ENCODE data around the gene PANX2. TPM values are rescaled to one million over a fixed set of nuclear protein-coding genes. Genes with fewer than 3 reads are reported as not detected.

PANX2 gene
- total and polyA plus RNA-seq, 2 of the 4 experiments (the other 2 are of a cell fraction), result 0.18 to 1.7 TPM

- TF ChIP-seq NFE2L2 (IDR thresholded peaks at IDR 0.05; ENCODE audit: low read depth, low read length), result no peak
- no peak for TF ChIP-seq MAZ (IDR thresholded peaks at IDR 0.05; ENCODE audit: borderline replicate concordance, low read depth, low read length)
- no peak for TF ChIP-seq MAFK (IDR thresholded peaks at IDR 0.05; ENCODE audit: low read depth, low read length)
These were observed at the start of gene PANX2 (continued) for GRCh38 chr22:50170453-50171318.

GRCh38 chr22:50121202-50121740, 49.3 kb upstream of the PANX2 start:
- CTCF ChIA-PET, result no interaction called here

More at GRCh38 chr22:50121202-50121740, 49.3 kb upstream of the PANX2 start:
- Histone ChIP-seq H3K18ac (ENCODE audit: low read depth, low read length) (no peak overlapping the region), H3K4me2 (ENCODE audit: low read depth, low read length) (no peak overlapping the region), H3K4me3 (ENCODE audit: insufficient read depth, low read depth, low read length) (no peak overlapping the region), H3K36me3 (ENCODE audit: control insufficient read depth, insufficient read depth, low read length) (peaks cover 12% of the 10 kb centered on the region; the same call in 1 of the 2 replicates), H3K4me1 (ENCODE audit: control insufficient read depth, insufficient read depth, low read length) (peaks cover 11% of the 10 kb centered on the region), H2AFZ (replicated peaks; ENCODE audit: low read length, poor library complexity) (no peak overlapping the region), H4K8ac (ENCODE audit: low read depth in 2 of 2, low read length in 2 of 2) (no peak overlapping the region), H4K20me1 (ENCODE audit: insufficient read depth, low read length) (no peaks in the 10 kb centered on the region), H3K9ac (ENCODE audit: low read depth, low read length) (no peak overlapping the region), H3K23ac (ENCODE audit: low read depth, low read length) (no peak overlapping the region), H3K56ac (ENCODE audit: extremely low read depth, insufficient read depth, low read length) (no peak overlapping the region), H3K14ac (replicated peaks; ENCODE audit: low read depth, low read length) (no peak overlapping the region), H3K9me3 (ENCODE audit: control insufficient read depth, insufficient read depth, low read length) (peaks cover 6% of the 10 kb centered on the region), H3K9me1 (ENCODE audit: insufficient read depth, low read length) (peaks cover 6% of the 10 kb centered on the region), H3K4ac (ENCODE audit: low read depth, low read length) (no peak overlapping the region), H2AK9ac (replicated peaks; ENCODE audit: low read depth, low read length, poor library complexity) (no peak overlapping the region), H2AK5ac (ENCODE audit: low read depth, low read length) (no peak overlapping the region), H4K5ac (ENCODE audit: low read depth, low read length) (no peak overlapping the region), H4K91ac (ENCODE audit: insufficient read depth, low read depth, low read length) (no peak overlapping the region), H3K27me3 (ENCODE audit: control insufficient read depth, insufficient read depth, low read length) (no peaks in the 10 kb centered on the region), H2BK15ac (ENCODE audit: low read depth, low read length) (no peak overlapping the region), H2BK5ac (ENCODE audit: low read depth, low read length, poor library complexity, severe bottlenecking) (no peak overlapping the region), H3K79me1 (ENCODE audit: low read depth in 1 of 2, low read length in 2 of 2) (peaks cover 0 to 3% of the 10 kb centered on the region in 2 experiments; a peak in 1 of 4 replicates), H2BK120ac (ENCODE audit: low read depth, low read length) (no peak overlapping the region), H3K27ac (ENCODE audit: insufficient read depth, low read length) (no peak overlapping the region), H2BK20ac (ENCODE audit: low read depth, low read length) (no peak overlapping the region)
- intact Hi-C loops (cut with micrococcal nuclease), result no loop called here
- WGBS, 2 experiments (ENCODE audit: extremely low coverage in 2 of 2, insufficient read length in 1 of 2), result no CpG with 5 or more reads among the region's 11 CpGs
- dilution Hi-C loops (cut with HindIII; ENCODE audit: low sequenced_read_pairs, unreplicated experiment), result no loop called here
- ATAC-seq (ENCODE audit: low read depth) (no peak), DNase-seq (no peak)
- in situ Hi-C loops (cut with MboI; ENCODE audit: low sequenced_read_pairs), result no loop called here
- TF ChIP-seq FOS (IDR thresholded peaks at IDR 0.05; ENCODE audit: low read depth, low read length) (no peak), CHD1 (IDR thresholded peaks at IDR 0.05; ENCODE audit: low read depth, low read length) (no peak), RCOR1 (IDR thresholded peaks at IDR 0.05; ENCODE audit: insufficient replicate concordance, low read length) (no peak), NFE2L2 (IDR thresholded peaks at IDR 0.05; ENCODE audit: low read depth, low read length) (no peak), MAZ (IDR thresholded peaks at IDR 0.05; ENCODE audit: borderline replicate concordance, low read depth, low read length) (no peak), RAD21 (IDR thresholded peaks at IDR 0.05; ENCODE audit: low read length) (no peak), SMC3 (IDR thresholded peaks at IDR 0.05; ENCODE audit: low read depth, low read length) (no peak), CEBPB (IDR thresholded peaks at IDR 0.05; ENCODE audit: low read depth, low read length) (no peak), USF2 (IDR thresholded peaks at IDR 0.05; ENCODE audit: low read depth, low read length) (no peak), BHLHE40 (IDR thresholded peaks at IDR 0.05; ENCODE audit: low read depth, low read length) (no peak), ELK1 (IDR thresholded peaks at IDR 0.05; ENCODE audit: borderline replicate concordance, low read depth, low read length) (no peak)
- no TSS peak for BruUV-seq (replicated peaks)
- POLR2A ChIA-PET (ENCODE audit: unreplicated experiment), result no interaction called here

All from IMR-90 (cell line).